Mesenteric fat pad (tissue), 1 donor: ENCODE results near the gene PXDN. TPM values are rescaled to one million over a fixed set of nuclear protein-coding genes. Genes with fewer than 3 reads are reported as not detected.

Source experiments
- DNase-seq: peaks from one replicate; pipeline ENCODE4 v3.0.0-alpha.2; 2020; ENCODE audit warnings: low spot score
- total RNA-seq: library from RNA; stranded (reverse); fragmentation: NEBNext Ultra II Directional; extraction: Animal tissue kit (Norgen Biotek cat#: 25700); gene quantifications from one replicate; pipeline ENCODE4 v1.2.1, GENCODE V29; 2021
- donor health status: DM: yes; HTN: yes; CAD: no.

Gene PXDN
- total RNA-seq, 1 donor from 2014 or later = 228 TPM

- DNase-seq = peak; percentile 76
These were observed 157.1 kb downstream of the PXDN start for GRCh38 chr2:1586923-1587840.

- DNase-seq = peak; percentile 78
These were observed 157.9 kb downstream of the PXDN start for GRCh38 chr2:1586251-1586922.

- DNase-seq = peak; percentile 87
These were observed 158.7 kb downstream of the PXDN start for GRCh38 chr2:1585635-1586034.

- DNase-seq = peak; percentile 73
These were observed 159.4 kb downstream of the PXDN start for GRCh38 chr2:1584691-1585485.

- DNase-seq = peak; percentile 76
These were observed 160.2 kb downstream of the PXDN start for GRCh38 chr2:1584051-1584531.

- DNase-seq = no peak
These were observed 161.4 kb downstream of the PXDN start for GRCh38 chr2:1582891-1583341.

- DNase-seq = no peak
These were observed 162.2 kb downstream of the PXDN start for GRCh38 chr2:1581965-1582625.
